GM12801 (cell line): ENCODE results near the gene RGS8.

Source experiments
- CTCF ChIP-seq: IDR thresholded peaks from one replicate; pipeline ENCODE4 v1.5.1; 2011; ENCODE audit warnings: control low read depth; ENCODE audit not compliant: insufficient read length; ENCODE audit errors: extremely low read depth

The RGS8 gene

GRCh38 chr1:182677397-182678098 is 6.8 kb downstream of the RGS8 start:
- TF ChIP-seq CTCF: no peak

DNA sequence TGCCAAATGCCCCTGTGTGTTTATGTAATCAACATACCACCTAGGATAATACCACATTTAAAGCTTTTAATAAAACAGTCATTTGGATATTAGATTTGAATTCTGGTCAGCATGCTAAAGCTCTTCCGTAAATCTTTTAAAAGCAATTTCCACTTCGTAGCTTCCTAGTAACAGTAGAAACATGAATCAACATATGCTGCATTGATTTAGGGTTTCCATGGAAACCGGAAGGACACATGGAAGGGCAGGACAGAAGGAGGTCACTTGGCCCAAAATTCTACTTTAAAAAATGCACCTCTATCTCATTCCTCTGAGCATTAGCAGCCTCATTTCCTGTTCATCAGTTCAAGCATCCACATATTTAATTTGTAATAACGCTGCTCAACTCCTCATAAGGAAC is 8.1 kb downstream of the RGS8 start:
- no peak for TF ChIP-seq CTCF

- TF ChIP-seq CTCF: no peak
These were observed 9.8 kb downstream of the RGS8 start for GRCh38 chr1:182674346-182675246.

- no peak for TF ChIP-seq CTCF
These were observed 11.9 kb downstream of the RGS8 start for GRCh38 chr1:182672487-182672836.

DNA sequence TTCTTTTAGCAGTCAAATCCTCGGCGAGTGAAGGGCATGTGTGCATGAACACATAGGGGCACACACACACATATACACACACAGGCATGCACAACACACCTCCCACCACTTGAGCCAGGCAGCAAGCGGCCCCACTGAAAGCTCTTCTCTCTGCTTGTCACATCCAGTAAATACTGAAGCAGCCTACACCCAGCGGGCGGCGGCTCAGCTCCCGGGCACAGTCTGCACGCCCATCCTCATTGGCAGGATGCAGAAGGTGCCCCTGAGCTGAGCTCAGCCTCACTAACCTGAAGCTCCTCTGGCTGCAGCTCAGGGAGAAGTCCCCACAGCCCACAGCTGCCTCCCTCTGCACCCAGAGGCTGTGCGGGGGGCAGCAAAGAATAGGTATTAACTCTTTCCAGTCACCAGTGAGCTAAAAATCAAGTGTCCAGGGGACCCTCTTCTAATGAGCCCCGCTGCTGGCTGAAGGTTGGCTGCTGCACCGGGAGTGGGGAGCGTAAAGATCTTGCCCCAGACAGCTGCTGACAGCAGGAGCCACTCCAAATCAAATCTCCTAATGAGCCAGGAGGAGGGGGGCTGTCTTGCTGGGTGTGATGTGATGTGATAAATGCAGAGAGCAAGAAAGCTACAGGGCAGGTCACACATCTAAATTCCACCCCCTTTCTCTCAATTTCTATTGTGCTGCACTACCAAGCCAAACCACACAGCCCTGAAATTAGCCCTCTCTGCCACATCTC is 12.5 kb downstream of the RGS8 start:
- TF ChIP-seq CTCF: no peak

DNA sequence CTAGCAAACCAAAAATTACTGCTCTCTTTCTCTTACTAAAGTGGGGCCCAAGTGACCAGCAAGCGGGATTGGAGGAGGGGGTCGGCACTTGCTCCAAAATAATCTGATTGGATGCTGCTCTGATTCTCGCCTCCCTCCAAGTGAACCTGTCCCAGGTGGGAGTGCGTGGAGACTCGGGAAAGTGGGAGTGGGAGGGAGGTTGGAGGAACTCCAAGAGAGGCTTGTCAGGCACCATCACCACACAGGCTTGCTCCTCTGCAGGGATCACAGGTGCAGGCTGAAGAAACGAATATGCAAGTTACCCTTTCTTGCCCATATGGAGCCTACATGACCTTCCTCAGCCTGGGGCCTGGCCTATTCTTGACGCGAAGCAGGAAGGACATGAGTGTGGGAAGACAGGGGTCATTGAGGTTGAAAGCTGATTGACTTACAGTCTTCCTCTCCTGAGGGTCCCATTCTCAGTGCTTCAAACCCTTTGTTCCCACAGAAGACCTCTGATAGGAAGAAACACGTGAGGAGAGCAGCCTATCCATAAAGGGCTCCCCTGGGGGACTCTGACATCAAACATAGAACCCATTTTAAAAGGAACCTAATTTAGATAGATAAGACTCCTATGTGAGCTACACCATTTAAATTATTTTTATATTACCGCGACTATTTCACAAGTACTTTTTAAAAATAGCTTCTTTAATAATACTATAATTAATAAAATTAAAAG is 14.2 kb downstream of the RGS8 start:
- no peak for TF ChIP-seq CTCF

DNA sequence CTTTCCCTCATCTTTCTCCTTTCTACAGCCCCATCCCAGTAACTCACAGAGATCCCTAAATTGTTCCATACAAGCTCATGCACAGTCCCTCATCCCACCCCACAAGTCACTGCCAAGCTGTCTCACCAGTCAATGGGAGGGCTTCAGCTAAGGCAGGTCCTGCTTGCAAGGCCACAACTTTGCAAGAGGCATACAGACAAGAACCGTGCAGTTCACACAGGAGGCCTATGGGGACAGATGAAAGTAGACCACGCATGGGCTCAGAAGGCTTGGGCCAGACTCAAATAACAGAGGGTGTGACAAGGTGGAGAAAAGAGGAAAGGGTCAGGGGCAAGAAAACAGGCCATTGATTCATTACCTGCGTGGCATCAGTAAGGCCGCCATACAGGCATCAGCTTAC is 15.1 kb downstream of the RGS8 start:
- TF ChIP-seq CTCF: no peak
